Progenitor cell of endocrine pancreas (in vitro differentiated cells): Measurements from ENCODE around the gene MTG2. TPM values are rescaled to one million over a fixed set of nuclear protein-coding genes. Genes with fewer than 3 reads are reported as not detected.
"Not testable (repeated sequence)": the region's sequence is repeated elsewhere in the genome, so short reads cannot be mapped to it uniquely, and the experiment has no call there.

Source experiments
- DNase-seq: peaks from one replicate; pipeline ENCODE4 v3.0.0; 2021; ENCODE audit warnings: low spot score; ENCODE audit not compliant: unreplicated experiment
- H3K27ac Mint-ChIP-seq: 2 replicates; pipeline ENCODE4 v1.8.0; 2021; ENCODE audit warnings: mild to moderate bottlenecking, moderate library complexity, mixed read lengths
- H3K27me3 Mint-ChIP-seq: 2 replicates; pipeline ENCODE4 v1.8.0; 2021; ENCODE audit warnings: mixed read lengths
- H3K36me3 Mint-ChIP-seq: 2 replicates; pipeline ENCODE4 v1.8.0; 2022; ENCODE audit warnings: mixed read lengths; ENCODE audit not compliant: insufficient read depth
- H3K4me1 Mint-ChIP-seq: 2 replicates; pipeline ENCODE4 v1.8.0; 2021; ENCODE audit warnings: low read depth, mixed read lengths
- H3K4me3 Mint-ChIP-seq: 2 replicates; pipeline ENCODE4 v1.8.0; 2021; ENCODE audit warnings: low read depth, mild to moderate bottlenecking, moderate library complexity, mixed read lengths
- H3K9me3 Mint-ChIP-seq: 2 replicates; pipeline ENCODE4 v1.8.0; 2021; ENCODE audit warnings: low read depth, mixed read lengths
- total RNA-seq: library from RNA; stranded (reverse); gene quantifications from 2 replicates; pipeline ENCODE4 v1.2.1, GENCODE V29; 2021
- TF ChIP-seq, protein P1 (sequence below): fragments of 200-600 bp; sonication (generic); IDR thresholded peaks from one replicate; pipeline ENCODE4 v1.5.0; 2021; ENCODE audit warnings: antibody characterized with exemption, mild to moderate bottlenecking; ENCODE audit not compliant: unreplicated experiment

Gene MTG2
- total RNA-seq, 1 donor from 2014 or later: 31.6 TPM

DNA sequence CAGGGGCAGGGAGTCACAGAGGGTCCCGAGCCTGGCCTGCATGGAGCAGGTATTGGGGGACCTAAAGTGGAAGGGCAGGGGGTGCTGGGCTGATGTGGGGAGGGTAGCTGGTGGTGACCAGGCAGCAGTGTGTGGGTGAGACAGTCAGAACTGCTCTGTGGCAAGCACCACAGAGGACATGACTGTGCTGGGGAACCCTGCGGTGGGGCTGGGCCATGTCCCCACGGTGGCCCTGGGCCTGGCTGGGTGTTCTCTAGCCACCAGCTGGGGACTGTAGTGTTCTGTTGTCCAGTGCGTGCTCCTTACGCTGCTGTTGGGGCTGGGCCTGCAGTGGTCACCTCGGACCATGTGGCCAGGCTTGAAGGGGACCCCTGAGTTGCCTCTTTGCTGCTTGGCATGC is 35.7 kb upstream of the MTG2 start:
- Mint-ChIP-seq H3K27me3 (no peaks in the 10 kb centered on the region), H3K4me3 (no peak overlapping the region), H3K4me1 (peaks cover 15% of the 10 kb centered on the region), H3K36me3 (no peaks in the 10 kb centered on the region), H3K9me3 (no peaks in the 10 kb centered on the region), H3K27ac (peak overlapping the region; percentile 41)
- DNase-seq: no peak
- TF ChIP-seq, protein P1, sequence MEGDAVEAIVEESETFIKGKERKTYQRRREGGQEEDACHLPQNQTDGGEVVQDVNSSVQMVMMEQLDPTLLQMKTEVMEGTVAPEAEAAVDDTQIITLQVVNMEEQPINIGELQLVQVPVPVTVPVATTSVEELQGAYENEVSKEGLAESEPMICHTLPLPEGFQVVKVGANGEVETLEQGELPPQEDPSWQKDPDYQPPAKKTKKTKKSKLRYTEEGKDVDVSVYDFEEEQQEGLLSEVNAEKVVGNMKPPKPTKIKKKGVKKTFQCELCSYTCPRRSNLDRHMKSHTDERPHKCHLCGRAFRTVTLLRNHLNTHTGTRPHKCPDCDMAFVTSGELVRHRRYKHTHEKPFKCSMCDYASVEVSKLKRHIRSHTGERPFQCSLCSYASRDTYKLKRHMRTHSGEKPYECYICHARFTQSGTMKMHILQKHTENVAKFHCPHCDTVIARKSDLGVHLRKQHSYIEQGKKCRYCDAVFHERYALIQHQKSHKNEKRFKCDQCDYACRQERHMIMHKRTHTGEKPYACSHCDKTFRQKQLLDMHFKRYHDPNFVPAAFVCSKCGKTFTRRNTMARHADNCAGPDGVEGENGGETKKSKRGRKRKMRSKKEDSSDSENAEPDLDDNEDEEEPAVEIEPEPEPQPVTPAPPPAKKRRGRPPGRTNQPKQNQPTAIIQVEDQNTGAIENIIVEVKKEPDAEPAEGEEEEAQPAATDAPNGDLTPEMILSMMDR: no peak

DNA sequence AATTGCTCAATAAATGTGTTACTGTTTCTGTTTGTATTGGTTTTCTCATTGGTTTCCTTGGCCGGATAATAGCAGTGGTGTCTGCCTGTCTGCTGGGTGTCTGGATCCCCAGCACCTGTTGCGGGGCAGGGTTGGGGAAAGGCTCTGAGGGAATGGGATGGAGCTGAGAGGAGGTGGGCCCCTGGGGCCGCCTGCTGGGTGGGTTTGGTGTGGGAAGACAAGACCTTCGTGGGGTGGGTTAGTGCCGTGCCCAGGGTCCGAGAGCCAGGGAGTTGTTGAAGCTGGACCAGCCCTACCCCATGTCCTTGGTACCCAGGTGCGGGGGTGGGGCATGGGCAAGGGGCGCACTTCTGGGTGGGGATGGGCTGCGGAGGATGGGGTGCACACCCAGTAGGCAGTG is 35.3 kb upstream of the MTG2 start:
- TF ChIP-seq, protein P1: no peak
- Mint-ChIP-seq H3K27ac (no peak overlapping the region), H3K4me1 (peaks cover 13% of the 10 kb centered on the region), H3K36me3 (peaks cover 2% of the 10 kb centered on the region), H3K27me3 (no peaks in the 10 kb centered on the region), H3K9me3 (no peaks in the 10 kb centered on the region), H3K4me3 (no peak overlapping the region)
- DNase-seq: no peak

DNA sequence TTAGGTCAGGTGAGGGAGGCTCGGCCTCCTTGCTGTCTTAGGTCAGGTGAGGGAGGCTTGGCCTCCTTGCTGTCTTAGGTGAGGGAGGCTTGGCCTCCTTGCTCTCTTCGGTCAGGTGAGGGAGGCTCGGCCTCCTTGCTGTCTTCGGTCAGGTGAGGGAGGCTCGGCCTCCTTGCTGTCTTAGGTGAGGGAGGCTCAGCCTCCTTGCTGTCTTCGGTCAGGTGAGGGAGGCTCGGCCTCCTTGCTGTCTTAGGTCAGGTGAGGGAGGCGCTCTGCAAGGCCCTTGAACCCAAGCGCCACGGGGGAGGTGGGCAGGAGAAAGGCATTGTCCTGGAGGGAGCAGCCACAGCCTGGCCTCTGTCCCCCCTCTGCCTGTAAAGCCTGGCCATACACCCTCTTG is 34.4 kb upstream of the MTG2 start:
- not testable (repeated sequence) for DNase-seq, H3K9me3 Mint-ChIP-seq, H3K4me3 Mint-ChIP-seq, H3K36me3 Mint-ChIP-seq, H3K27me3 Mint-ChIP-seq, H3K27ac Mint-ChIP-seq
- peaks cover 13% of the 10 kb centered on the region for H3K4me1 Mint-ChIP-seq

DNA sequence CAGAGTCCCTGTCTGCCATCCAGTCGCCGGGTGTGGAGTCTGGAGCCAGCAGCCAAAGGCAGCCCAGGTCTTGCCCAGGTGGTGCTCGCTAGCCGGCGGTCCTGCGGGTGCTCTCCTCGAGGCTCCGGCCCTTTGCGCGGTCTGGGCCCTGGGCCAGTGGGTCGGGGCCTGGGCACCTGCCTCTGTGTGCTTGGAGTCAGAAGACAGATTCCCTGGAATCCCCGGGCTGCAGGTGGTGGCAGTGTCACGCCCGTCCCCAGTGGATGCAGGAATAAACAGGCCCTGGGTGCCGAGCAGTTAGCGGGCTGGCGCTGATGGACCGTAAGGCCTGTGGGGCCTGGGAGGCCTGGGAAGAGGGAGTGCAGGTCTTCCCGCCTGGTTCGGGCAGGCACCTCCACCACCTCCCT is 33.9 kb upstream of the MTG2 start:
- no peak overlapping the region for H3K27ac Mint-ChIP-seq
- no peak for DNase-seq
- H3K4me1 Mint-ChIP-seq: peaks cover 13% of the 10 kb centered on the region
- H3K4me3 Mint-ChIP-seq: no peak overlapping the region
- peaks cover 12% of the 10 kb centered on the region for H3K36me3 Mint-ChIP-seq
- H3K9me3 Mint-ChIP-seq: no peaks in the 10 kb centered on the region
- TF ChIP-seq, protein P1: no peak
- no peaks in the 10 kb centered on the region for H3K27me3 Mint-ChIP-seq

DNA sequence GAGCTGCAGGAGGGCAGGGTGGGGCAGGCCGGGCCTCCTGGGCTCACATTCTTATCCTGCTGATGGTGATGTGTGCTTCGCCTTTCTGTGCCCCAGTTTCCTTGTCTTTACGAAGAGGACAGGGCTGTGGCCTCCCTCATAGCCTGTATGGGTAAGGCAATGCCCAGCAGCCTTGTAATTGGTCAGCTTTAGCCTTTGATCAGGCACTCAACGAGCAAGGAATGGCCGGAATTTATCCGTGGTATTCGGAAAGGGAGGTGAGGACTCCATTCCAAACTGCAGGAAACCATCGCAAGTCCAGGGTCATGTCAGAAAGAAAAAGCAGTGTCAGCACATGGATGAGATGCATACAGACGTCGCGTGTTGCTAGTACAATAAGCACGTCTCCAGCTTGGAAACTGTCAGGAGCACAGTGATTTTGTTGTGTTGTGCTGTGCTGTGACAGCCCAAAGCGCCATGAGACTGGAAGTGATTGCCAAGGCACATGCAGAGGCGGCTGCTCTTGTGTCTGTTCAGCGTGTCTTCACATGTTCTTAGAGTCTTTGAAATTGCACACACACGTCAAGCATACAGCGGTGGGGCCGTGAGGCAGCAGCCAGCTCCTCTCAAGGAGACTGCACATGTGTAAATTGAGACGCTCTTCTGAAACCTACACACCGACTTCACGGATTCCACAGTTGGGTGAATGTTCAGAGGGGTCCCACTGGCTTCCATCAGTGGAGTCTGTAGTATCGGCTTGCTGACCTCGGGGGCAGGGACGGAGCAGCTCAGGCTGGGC is 33.1 kb upstream of the MTG2 start:
- H3K27me3 Mint-ChIP-seq: no peaks in the 10 kb centered on the region
- H3K27ac Mint-ChIP-seq: no peak overlapping the region
- no peaks in the 10 kb centered on the region for H3K9me3 Mint-ChIP-seq
- DNase-seq: no peak
- H3K36me3 Mint-ChIP-seq: peaks cover 18% of the 10 kb centered on the region
- H3K4me1 Mint-ChIP-seq: peaks cover 9% of the 10 kb centered on the region
- TF ChIP-seq, protein P1: no peak
- no peak overlapping the region for H3K4me3 Mint-ChIP-seq

DNA sequence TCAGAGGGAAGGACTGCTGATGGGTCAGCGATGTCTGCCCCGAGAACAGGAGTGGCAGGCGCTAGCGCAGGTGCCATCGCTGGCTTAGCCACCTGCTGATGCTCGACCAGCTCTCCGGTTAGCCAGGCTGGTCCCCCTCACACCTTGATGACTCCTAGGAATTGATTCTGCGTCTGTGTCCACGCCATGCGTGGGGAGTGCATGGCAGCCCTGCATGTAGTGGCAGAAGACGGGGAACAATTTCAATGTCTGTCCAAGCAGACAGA is 32.6 kb upstream of the MTG2 start:
- Mint-ChIP-seq H3K27me3 (no peaks in the 10 kb centered on the region), H3K4me3 (no peak overlapping the region), H3K27ac (peak overlapping the region; percentile 28), H3K9me3 (no peaks in the 10 kb centered on the region), H3K36me3 (peaks cover 21% of the 10 kb centered on the region), H3K4me1 (peaks cover 6% of the 10 kb centered on the region)
- TF ChIP-seq, protein P1: no peak
- no peak for DNase-seq
